ENCODE results near the gene CENPT. TPM values are rescaled to one million over a fixed set of nuclear protein-coding genes. Genes with fewer than 3 reads are reported as not detected.
A peak's percentile ranks its signal among the peaks of the same experiment; 100 is the strongest.

CENPT gene
- total and polyA plus RNA-seq, 2 of the 13 experiments (the other 11 are each of a cell fraction or from before 2014, with no cell fraction given): 40.9 to 43.3 TPM

DNA sequence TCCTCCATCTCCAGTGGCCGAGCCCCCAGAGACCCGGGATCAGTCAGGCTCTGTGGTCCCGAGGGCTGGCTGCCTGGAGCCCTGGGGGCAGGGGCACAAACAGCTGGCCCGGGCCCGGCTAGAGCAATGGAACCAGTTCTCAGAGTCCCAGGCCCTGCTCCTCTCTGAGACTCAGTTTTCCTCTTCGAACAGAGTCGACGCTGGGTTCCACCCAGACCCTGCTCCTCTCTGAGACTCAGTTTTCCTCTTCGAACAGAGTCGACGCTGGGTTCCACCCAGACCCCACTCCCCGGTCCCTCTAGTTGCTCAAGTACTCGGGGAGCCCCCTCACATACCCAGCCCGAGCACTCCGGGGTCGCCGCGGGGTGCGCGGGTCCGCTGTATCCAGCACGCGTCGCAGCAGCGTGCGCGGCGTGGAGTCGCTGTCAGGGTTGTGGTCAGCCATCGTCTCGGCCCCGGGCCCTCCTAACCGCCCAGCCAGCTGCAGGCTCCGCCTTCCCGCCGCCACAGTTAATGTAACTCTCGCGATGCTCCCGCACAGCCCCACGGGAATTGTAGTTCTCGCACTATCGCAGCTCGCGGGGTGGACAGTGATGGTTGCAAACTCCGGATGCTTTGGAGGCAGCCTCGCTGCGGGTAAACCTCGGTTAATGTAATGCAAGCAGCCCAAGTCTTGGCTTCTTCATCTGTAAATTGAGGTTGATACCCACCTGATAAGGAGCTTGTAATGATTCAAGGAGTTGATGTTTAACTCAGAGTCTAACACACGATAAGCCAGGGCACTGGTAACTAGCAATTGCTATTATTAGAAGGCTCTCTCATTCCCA lies 13.9 kb downstream of the CENPT start (continued):
- TF ChIP-seq MTA1 (CRISPR knock-in tag; IDR thresholded peaks at IDR 0.05; ENCODE audit: borderline replicate concordance) (peak; percentile 58; the same call in 1 of the 2 replicates), REL (CRISPR knock-in tag; conservative IDR thresholded peaks at IDR 0.05) (no peak; the same call in 1 of the 2 replicates), ZNF570 (CRISPR knock-in tag; IDR thresholded peaks at IDR 0.05; ENCODE audit: borderline replicate concordance) (no peak), ZNF230 (CRISPR knock-in tag; IDR thresholded peaks at IDR 0.05) (0 out of 2 replicates have a peak, but pooled peaks have one; percentile 86), ZNF558 (CRISPR knock-in tag; IDR thresholded peaks at IDR 0.05; ENCODE audit: borderline replicate concordance) (no peak; the same call in 1 of the 2 replicates), FOXK2 (IDR thresholded peaks at IDR 0.05) (no peak), MIXL1 (CRISPR knock-in tag; IDR thresholded peaks at IDR 0.05) (peak; percentile 83; the same call in 1 of the 2 replicates), TBP (CRISPR knock-in tag; IDR thresholded peaks at IDR 0.05) (no peak), ZNF12 (CRISPR knock-in tag; IDR thresholded peaks at IDR 0.05) (no peak), SP2 (CRISPR knock-in tag; IDR thresholded peaks at IDR 0.05) (no peak)
- TF ChIP-seq, protein P1, sequence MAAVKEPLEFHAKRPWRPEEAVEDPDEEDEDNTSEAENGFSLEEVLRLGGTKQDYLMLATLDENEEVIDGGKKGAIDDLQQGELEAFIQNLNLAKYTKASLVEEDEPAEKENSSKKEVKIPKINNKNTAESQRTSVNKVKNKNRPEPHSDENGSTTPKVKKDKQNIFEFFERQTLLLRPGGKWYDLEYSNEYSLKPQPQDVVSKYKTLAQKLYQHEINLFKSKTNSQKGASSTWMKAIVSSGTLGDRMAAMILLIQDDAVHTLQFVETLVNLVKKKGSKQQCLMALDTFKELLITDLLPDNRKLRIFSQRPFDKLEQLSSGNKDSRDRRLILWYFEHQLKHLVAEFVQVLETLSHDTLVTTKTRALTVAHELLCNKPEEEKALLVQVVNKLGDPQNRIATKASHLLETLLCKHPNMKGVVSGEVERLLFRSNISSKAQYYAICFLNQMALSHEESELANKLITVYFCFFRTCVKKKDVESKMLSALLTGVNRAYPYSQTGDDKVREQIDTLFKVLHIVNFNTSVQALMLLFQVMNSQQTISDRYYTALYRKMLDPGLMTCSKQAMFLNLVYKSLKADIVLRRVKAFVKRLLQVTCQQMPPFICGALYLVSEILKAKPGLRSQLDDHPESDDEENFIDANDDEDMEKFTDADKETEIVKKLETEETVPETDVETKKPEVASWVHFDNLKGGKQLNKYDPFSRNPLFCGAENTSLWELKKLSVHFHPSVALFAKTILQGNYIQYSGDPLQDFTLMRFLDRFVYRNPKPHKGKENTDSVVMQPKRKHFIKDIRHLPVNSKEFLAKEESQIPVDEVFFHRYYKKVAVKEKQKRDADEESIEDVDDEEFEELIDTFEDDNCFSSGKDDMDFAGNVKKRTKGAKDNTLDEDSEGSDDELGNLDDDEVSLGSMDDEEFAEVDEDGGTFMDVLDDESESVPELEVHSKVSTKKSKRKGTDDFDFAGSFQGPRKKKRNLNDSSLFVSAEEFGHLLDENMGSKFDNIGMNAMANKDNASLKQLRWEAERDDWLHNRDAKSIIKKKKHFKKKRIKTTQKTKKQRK (IDR thresholded peaks at IDR 0.05; ENCODE audit: low read length): no peak
- TF ChIP-seq, protein P2, sequence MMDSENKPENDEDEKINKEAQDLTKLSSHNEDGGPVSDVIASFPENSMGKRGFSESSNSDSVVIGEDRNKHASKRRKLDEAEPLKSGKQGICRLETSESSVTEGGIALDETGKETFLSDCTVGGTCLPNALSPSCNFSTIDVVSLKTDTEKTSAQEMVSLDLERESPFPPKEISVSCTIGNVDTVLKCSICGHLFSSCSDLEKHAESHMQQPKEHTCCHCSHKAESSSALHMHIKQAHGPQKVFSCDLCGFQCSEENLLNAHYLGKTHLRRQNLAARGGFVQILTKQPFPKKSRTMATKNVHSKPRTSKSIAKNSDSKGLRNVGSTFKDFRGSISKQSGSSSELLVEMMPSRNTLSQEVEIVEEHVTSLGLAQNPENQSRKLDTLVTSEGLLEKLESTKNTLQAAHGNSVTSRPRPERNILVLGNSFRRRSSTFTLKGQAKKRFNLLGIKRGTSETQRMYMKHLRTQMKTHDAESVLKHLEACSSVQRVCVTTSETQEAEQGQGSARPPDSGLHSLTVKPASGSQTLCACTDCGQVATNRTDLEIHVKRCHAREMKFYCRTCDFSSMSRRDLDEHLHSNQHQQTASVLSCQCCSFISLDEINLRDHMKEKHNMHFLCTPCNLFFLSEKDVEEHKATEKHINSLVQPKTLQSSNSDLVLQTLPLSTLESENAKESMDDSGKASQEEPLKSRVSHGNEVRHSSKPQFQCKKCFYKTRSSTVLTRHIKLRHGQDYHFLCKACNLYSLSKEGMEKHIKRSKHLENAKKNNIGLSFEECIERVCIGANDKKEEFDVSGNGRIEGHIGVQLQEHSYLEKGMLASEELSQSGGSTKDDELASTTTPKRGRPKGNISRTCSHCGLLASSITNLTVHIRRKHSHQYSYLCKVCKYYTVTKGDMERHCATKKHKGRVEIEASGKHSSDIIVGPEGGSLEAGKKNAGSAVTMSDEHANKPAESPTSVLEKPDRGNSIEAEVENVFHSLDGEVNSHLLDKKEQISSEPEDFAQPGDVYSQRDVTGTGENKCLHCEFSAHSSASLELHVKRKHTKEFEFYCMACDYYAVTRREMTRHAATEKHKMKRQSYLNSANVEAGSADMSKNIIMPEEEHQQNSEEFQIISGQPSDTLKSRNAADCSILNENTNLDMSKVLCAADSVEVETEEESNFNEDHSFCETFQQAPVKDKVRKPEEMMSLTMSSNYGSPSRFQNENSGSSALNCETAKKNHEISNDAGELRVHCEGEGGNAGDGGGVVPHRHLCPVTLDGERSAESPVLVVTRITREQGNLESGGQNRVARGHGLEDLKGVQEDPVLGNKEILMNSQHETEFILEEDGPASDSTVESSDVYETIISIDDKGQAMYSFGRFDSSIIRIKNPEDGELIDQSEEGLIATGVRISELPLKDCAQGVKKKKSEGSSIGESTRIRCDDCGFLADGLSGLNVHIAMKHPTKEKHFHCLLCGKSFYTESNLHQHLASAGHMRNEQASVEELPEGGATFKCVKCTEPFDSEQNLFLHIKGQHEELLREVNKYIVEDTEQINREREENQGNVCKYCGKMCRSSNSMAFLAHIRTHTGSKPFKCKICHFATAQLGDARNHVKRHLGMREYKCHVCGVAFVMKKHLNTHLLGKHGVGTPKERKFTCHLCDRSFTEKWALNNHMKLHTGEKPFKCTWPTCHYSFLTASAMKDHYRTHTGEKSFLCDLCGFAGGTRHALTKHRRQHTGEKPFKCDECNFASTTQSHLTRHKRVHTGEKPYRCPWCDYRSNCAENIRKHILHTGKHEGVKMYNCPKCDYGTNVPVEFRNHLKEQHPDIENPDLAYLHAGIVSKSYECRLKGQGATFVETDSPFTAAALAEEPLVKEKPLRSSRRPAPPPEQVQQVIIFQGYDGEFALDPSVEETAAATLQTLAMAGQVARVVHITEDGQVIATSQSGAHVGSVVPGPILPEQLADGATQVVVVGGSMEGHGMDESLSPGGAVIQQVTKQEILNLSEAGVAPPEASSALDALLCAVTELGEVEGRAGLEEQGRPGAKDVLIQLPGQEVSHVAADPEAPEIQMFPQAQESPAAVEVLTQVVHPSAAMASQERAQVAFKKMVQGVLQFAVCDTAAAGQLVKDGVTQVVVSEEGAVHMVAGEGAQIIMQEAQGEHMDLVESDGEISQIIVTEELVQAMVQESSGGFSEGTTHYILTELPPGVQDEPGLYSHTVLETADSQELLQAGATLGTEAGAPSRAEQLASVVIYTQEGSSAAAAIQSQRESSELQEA (CRISPR knock-in tag; IDR thresholded peaks at IDR 0.05; ENCODE audit: not compliant biosample characterization): peak; percentile 93
- TF ChIP-seq, protein P3, sequence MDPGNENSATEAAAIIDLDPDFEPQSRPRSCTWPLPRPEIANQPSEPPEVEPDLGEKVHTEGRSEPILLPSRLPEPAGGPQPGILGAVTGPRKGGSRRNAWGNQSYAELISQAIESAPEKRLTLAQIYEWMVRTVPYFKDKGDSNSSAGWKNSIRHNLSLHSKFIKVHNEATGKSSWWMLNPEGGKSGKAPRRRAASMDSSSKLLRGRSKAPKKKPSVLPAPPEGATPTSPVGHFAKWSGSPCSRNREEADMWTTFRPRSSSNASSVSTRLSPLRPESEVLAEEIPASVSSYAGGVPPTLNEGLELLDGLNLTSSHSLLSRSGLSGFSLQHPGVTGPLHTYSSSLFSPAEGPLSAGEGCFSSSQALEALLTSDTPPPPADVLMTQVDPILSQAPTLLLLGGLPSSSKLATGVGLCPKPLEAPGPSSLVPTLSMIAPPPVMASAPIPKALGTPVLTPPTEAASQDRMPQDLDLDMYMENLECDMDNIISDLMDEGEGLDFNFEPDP (CRISPR knock-in tag; conservative IDR thresholded peaks at IDR 0.05): no peak
